ENCODE results near the gene SLC35F5. TPM values are rescaled to one million over a fixed set of nuclear protein-coding genes. Genes with fewer than 3 reads are reported as not detected.

Gene SLC35F5
- total and polyA plus RNA-seq, 2 experiments from 2014 or later, result 10.9 to 30.5 TPM

DNA sequence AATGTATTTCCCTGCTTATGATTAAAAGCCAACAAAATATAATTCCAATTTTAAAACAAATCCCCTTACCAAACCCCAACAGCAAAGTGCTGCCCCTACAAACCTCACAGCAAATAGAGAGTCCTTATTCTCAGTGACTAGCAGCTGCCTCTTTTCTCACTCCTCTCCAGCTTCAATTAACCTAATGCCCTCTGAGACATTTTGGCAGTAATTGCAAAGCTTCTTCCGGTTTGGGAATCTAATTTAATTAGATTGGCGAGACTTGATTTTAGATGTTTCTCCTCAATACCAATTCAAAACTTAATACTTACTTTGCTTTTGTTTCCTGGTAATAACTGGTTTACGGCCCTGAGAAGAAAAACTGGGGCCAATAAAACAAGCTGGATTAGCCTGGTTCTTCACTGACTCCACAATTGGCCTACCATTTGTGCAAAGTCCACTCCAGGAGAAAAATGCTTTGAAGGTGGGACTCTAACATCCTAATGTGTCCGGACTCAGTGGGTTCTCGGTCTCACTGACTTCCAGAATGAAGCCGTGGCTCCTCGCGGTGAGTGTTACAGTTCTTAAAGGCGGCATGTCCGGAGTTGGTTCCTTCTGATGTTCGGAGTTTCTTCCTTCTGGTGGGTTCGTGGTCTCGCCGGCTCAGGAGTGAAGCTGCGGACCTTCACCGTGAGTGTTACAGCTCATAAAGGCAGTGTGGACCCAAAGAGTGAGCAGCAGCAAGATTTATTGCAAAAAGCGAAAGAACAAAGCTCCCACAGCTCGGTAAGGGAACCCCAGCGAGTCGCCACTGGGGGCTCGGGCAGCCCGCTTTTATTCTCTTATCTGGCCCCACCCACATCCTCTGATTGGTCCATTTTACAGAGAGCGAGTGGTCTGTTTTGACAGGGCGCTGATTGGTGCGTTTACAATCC, 52.8 kb downstream of the SLC35F5 start (continued):
- no peak for TF ChIP-seq ZNF114 (CRISPR knock-in tag; IDR thresholded peaks at IDR 0.05)
- TF ChIP-seq, protein P1, sequence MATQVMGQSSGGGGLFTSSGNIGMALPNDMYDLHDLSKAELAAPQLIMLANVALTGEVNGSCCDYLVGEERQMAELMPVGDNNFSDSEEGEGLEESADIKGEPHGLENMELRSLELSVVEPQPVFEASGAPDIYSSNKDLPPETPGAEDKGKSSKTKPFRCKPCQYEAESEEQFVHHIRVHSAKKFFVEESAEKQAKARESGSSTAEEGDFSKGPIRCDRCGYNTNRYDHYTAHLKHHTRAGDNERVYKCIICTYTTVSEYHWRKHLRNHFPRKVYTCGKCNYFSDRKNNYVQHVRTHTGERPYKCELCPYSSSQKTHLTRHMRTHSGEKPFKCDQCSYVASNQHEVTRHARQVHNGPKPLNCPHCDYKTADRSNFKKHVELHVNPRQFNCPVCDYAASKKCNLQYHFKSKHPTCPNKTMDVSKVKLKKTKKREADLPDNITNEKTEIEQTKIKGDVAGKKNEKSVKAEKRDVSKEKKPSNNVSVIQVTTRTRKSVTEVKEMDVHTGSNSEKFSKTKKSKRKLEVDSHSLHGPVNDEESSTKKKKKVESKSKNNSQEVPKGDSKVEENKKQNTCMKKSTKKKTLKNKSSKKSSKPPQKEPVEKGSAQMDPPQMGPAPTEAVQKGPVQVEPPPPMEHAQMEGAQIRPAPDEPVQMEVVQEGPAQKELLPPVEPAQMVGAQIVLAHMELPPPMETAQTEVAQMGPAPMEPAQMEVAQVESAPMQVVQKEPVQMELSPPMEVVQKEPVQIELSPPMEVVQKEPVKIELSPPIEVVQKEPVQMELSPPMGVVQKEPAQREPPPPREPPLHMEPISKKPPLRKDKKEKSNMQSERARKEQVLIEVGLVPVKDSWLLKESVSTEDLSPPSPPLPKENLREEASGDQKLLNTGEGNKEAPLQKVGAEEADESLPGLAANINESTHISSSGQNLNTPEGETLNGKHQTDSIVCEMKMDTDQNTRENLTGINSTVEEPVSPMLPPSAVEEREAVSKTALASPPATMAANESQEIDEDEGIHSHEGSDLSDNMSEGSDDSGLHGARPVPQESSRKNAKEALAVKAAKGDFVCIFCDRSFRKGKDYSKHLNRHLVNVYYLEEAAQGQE (IDR thresholded peaks at IDR 0.05; ENCODE audit: unreplicated experiment), result no peak
- TF ChIP-seq CTCF (conservative IDR thresholded peaks at IDR 0.05; ENCODE audit: low read depth in 2 of 2), result no peak

GRCh38 chr2:113700186-113700841, 56.1 kb downstream of the SLC35F5 start:
- Histone ChIP-seq H3K4me2 (no peak overlapping the region), H3K79me2 (replicated peaks; ENCODE audit: insufficient read depth) (no peaks in the 10 kb centered on the region), H3K27ac (ENCODE audit: low read depth) (no peak overlapping the region), H3K36me3 (ENCODE audit: insufficient read depth) (no peaks in the 10 kb centered on the region), H3K9me2 (ENCODE audit: insufficient read depth) (no peaks in the 10 kb centered on the region), H3F3A (replicated peaks; ENCODE audit: low read depth) (no peaks in the 10 kb centered on the region), H2AFZ (0 out of 2 replicates have a peak overlapping the region, but pooled peaks have one; percentile 23), H3K4me3 (no peak overlapping the region), H3K27me3 (ENCODE audit: insufficient read depth) (peaks cover 6% of the 10 kb centered on the region; the same call in 1 of the 2 replicates), H3K4me1 (ENCODE audit: insufficient read depth) (no peaks in the 10 kb centered on the region), H4K20me1 (replicated peaks; ENCODE audit: insufficient read depth) (no peaks in the 10 kb centered on the region)
- H3K27ac Mint-ChIP-seq, result no peak overlapping the region
- TF ChIP-seq EZH2phosphoT487 (IDR thresholded peaks at IDR 0.05; ENCODE audit: unreplicated experiment) (no peak), CTCF (conservative IDR thresholded peaks at IDR 0.05; ENCODE audit: low read depth in 2 of 2) (peak; percentile 50 to 67)
- H3K4me1 Mint-ChIP-seq, result peaks cover 3% of the 10 kb centered on the region; the same call in 2 of the 3 replicates
- ATAC-seq (peak; percentile 84), DNase-seq (ENCODE audit: low spot score) (peak; percentile 79)
- H3K9me3 Mint-ChIP-seq, result peaks cover 4% of the 10 kb centered on the region; the same call in 2 of the 3 replicates
- H3K36me3 Mint-ChIP-seq (ENCODE audit: low read depth), result peaks cover 8% of the 10 kb centered on the region; the same call in 2 of the 3 replicates
- peaks cover 2% of the 10 kb centered on the region for H3K27me3 Mint-ChIP-seq (ENCODE audit: insufficient read depth, low read depth, poor library complexity)
- H3K4me3 Mint-ChIP-seq, result no peak overlapping the region

All from GM23338 (cell line).